ENCODE results near the gene ZNF107.

Gene ZNF107

GRCh38 chr7:64626557-64626956 lies 39.4 kb upstream of the ZNF107 start:
- Histone ChIP-seq H3K79me2 (ENCODE audit: insufficient read depth, low read length) (no peaks in the 10 kb centered on the region), H3K27me3 (ENCODE audit: insufficient read depth, low read length, poor library complexity, severe bottlenecking) (no peaks in the 10 kb centered on the region), H2AFZ (ENCODE audit: low read length) (no peak overlapping the region), H3K36me3 (ENCODE audit: insufficient read depth, low read length) (no peaks in the 10 kb centered on the region), H3K4me1 (ENCODE audit: insufficient read depth, low read length, poor library complexity, severe bottlenecking) (no peaks in the 10 kb centered on the region), H3K4me3 (ENCODE audit: low read length, poor library complexity, severe bottlenecking) (no peak overlapping the region), H3K9me2 (replicated peaks; ENCODE audit: low read depth, low read length) (no peaks in the 10 kb centered on the region), H3K9ac (ENCODE audit: low read depth, low read length, poor library complexity, severe bottlenecking) (no peak overlapping the region), H3K9me3 (ENCODE audit: insufficient read depth, low read depth, low read length) (no peaks in the 10 kb centered on the region), H3K4me2 (ENCODE audit: low read depth, low read length, poor library complexity, severe bottlenecking) (no peak overlapping the region), H3F3A (ENCODE audit: low read depth) (no peaks in the 10 kb centered on the region), H4K20me1 (ENCODE audit: insufficient read depth, low read length, poor library complexity, severe bottlenecking) (no peaks in the 10 kb centered on the region)
- TF ChIP-seq EZH2phosphoT487 (IDR thresholded peaks at IDR 0.05; ENCODE audit: borderline replicate concordance) (no peak), CTCF (conservative IDR thresholded peaks at IDR 0.05; ENCODE audit: low read length) (no peak)

- Histone ChIP-seq H3F3A (ENCODE audit: low read depth) (no peaks in the 10 kb centered on the region), H3K9me3 (ENCODE audit: insufficient read depth, low read depth, low read length) (no peaks in the 10 kb centered on the region), H3K79me2 (ENCODE audit: insufficient read depth, low read length) (no peaks in the 10 kb centered on the region), H3K36me3 (ENCODE audit: insufficient read depth, low read length) (no peaks in the 10 kb centered on the region), H2AFZ (ENCODE audit: low read length) (no peak overlapping the region), H3K27me3 (ENCODE audit: insufficient read depth, low read length, poor library complexity, severe bottlenecking) (no peaks in the 10 kb centered on the region), H3K4me3 (ENCODE audit: low read length, poor library complexity, severe bottlenecking) (no peak overlapping the region), H3K4me2 (ENCODE audit: low read depth, low read length, poor library complexity, severe bottlenecking) (no peak overlapping the region), H4K20me1 (ENCODE audit: insufficient read depth, low read length, poor library complexity, severe bottlenecking) (no peaks in the 10 kb centered on the region), H3K4me1 (ENCODE audit: insufficient read depth, low read length, poor library complexity, severe bottlenecking) (no peaks in the 10 kb centered on the region), H3K9ac (ENCODE audit: low read depth, low read length, poor library complexity, severe bottlenecking) (no peak overlapping the region), H3K9me2 (replicated peaks; ENCODE audit: low read depth, low read length) (no peaks in the 10 kb centered on the region)
- TF ChIP-seq CTCF (conservative IDR thresholded peaks at IDR 0.05; ENCODE audit: low read length) (no peak), EZH2phosphoT487 (IDR thresholded peaks at IDR 0.05; ENCODE audit: borderline replicate concordance) (no peak)
Observed at GRCh38 chr7:64628192-64628591, 37.7 kb upstream of the ZNF107 start.

GRCh38 chr7:64628721-64629120 lies 37.2 kb upstream of the ZNF107 start:
- Histone ChIP-seq H3K9me3 (ENCODE audit: insufficient read depth, low read depth, low read length) (no peaks in the 10 kb centered on the region), H3K9ac (ENCODE audit: low read depth, low read length, poor library complexity, severe bottlenecking) (no peak overlapping the region), H3K9me2 (replicated peaks; ENCODE audit: low read depth, low read length) (no peaks in the 10 kb centered on the region), H3K27me3 (ENCODE audit: insufficient read depth, low read length, poor library complexity, severe bottlenecking) (no peaks in the 10 kb centered on the region), H3F3A (ENCODE audit: low read depth) (no peaks in the 10 kb centered on the region), H4K20me1 (ENCODE audit: insufficient read depth, low read length, poor library complexity, severe bottlenecking) (no peaks in the 10 kb centered on the region), H3K4me2 (ENCODE audit: low read depth, low read length, poor library complexity, severe bottlenecking) (no peak overlapping the region), H3K4me1 (ENCODE audit: insufficient read depth, low read length, poor library complexity, severe bottlenecking) (no peaks in the 10 kb centered on the region), H3K79me2 (ENCODE audit: insufficient read depth, low read length) (no peaks in the 10 kb centered on the region), H2AFZ (ENCODE audit: low read length) (no peak overlapping the region), H3K36me3 (ENCODE audit: insufficient read depth, low read length) (no peaks in the 10 kb centered on the region), H3K4me3 (ENCODE audit: low read length, poor library complexity, severe bottlenecking) (no peak overlapping the region)
- TF ChIP-seq CTCF (conservative IDR thresholded peaks at IDR 0.05; ENCODE audit: low read length) (no peak), EZH2phosphoT487 (IDR thresholded peaks at IDR 0.05; ENCODE audit: borderline replicate concordance) (no peak)

All from Loucy (cell line).